DOHH2 (cell line): Measurements from ENCODE around the gene RALGDS.

Experiments
- H3F3A ChIP-seq: fragments of 200-600 bp; sonication (generic), shearing (Covaris generic); 2 replicates; pipeline ENCODE4 v1.6.0; 2016; ENCODE audit warnings: antibody characterized with exemption, mild to moderate bottlenecking; ENCODE audit not compliant: control insufficient read depth, insufficient read depth
- H3K27ac ChIP-seq: fragments of 200-600 bp; sonication (generic); 2 replicates; pipeline ENCODE4 v1.5.1; 2014; ENCODE audit warnings: low read depth, mild to moderate bottlenecking, low read length, moderate library complexity
- H3K27me3 ChIP-seq: fragments of 200-600 bp; sonication (generic); 2 replicates; pipeline ENCODE4 v1.6.1; 2014; ENCODE audit warnings: mild to moderate bottlenecking, low read length, mixed read lengths; ENCODE audit not compliant: control insufficient read depth
- H3K36me3 ChIP-seq: fragments of 200-600 bp; sonication (generic); 2 replicates; pipeline ENCODE4 v1.6.1; 2014; ENCODE audit warnings: mild to moderate bottlenecking, low read length, moderate library complexity, mixed read lengths; ENCODE audit not compliant: control insufficient read depth
- H3K4me1 ChIP-seq: fragments of 200-600 bp; sonication (generic); 2 replicates; pipeline ENCODE4 v1.6.1; 2014; ENCODE audit warnings: mild to moderate bottlenecking, low read length, mixed read lengths; ENCODE audit not compliant: control insufficient read depth
- H3K4me2 ChIP-seq: fragments of 200-600 bp; sonication (generic); 2 replicates; pipeline ENCODE4 v1.6.0; 2014; ENCODE audit warnings: mild to moderate bottlenecking, low read length, moderate library complexity
- H3K4me3 ChIP-seq: fragments of 200-600 bp; sonication (generic); 2 replicates; pipeline ENCODE4 v1.5.1; 2014; ENCODE audit warnings: mild to moderate bottlenecking, low read length, mixed read lengths
- H3K79me2 ChIP-seq: fragments of 200-600 bp; sonication (generic); 2 replicates; pipeline ENCODE4 v1.6.1; 2014; ENCODE audit warnings: mild to moderate bottlenecking, low read length, mixed read lengths; ENCODE audit not compliant: control insufficient read depth
- H3K9me2 ChIP-seq: fragments of 200-600 bp; sonication (generic); replicated peaks from 2 replicates; pipeline ENCODE4 v1.6.1; 2014; ENCODE audit warnings: mild to moderate bottlenecking, low read length, mixed read lengths; ENCODE audit not compliant: control insufficient read depth
- H3K9me3 ChIP-seq: fragments of 200-600 bp; sonication (generic); 2 replicates; pipeline ENCODE4 v1.6.1; 2014; ENCODE audit warnings: antibody characterized with exemption, low read length, mixed read lengths; ENCODE audit not compliant: control insufficient read depth, insufficient read depth
- H4K20me1 ChIP-seq: fragments of 200-600 bp; sonication (generic); 2 replicates; pipeline ENCODE4 v1.6.0; 2014; ENCODE audit warnings: low read depth, mild to moderate bottlenecking, antibody characterized with exemption, low read length, moderate library complexity; ENCODE audit not compliant: control insufficient read depth, insufficient read depth
- CTCF ChIP-seq: fragments of 200-600 bp; sonication (generic); IDR thresholded peaks from one replicate; pipeline ENCODE4 v1.5.1; 2014; ENCODE audit warnings: antibody characterized with exemption, mild to moderate bottlenecking, low read depth, low read length; ENCODE audit not compliant: poor library complexity, severe bottlenecking
- EZH2phosphoT487 ChIP-seq: fragments of 200-600 bp; sonication (generic); IDR thresholded peaks from 2 replicates; pipeline ENCODE4 v1.6.1; 2017; ENCODE audit warnings: borderline replicate concordance, mild to moderate bottlenecking, antibody characterized with exemption, low read length, moderate library complexity, mixed read lengths

Gene RALGDS

GRCh38 chr9:133118568-133118967, 2.5 kb downstream of the RALGDS start:
- Histone ChIP-seq H3K4me1 (peaks cover 32% of the 10 kb centered on the region), H3K27me3 (no peaks in the 10 kb centered on the region), H3K4me3 (no peak overlapping the region), H3K9me3 (no peaks in the 10 kb centered on the region), H4K20me1 (peaks cover 26% of the 10 kb centered on the region), H3K27ac (no peak overlapping the region), H3K9me2 (no peaks in the 10 kb centered on the region), H3K79me2 (peaks cover 44% of the 10 kb centered on the region), H3K4me2 (no peak overlapping the region), H3K36me3 (no peaks in the 10 kb centered on the region), H3F3A (peaks cover 7% of the 10 kb centered on the region; the same call in 1 of the 2 replicates)
- TF ChIP-seq EZH2phosphoT487 (no peak), CTCF (no peak)

GRCh38 chr9:133118179-133118520, 2.9 kb downstream of the RALGDS start:
- H3K27ac ChIP-seq = no peak overlapping the region
- H4K20me1 ChIP-seq = peaks cover 26% of the 10 kb centered on the region

GRCh38 chr9:133117271-133118178, 3.5 kb downstream of the RALGDS start:
- H3F3A ChIP-seq = peaks cover 5% of the 10 kb centered on the region; the same call in 1 of the 2 replicates

More at GRCh38 chr9:133118179-133118520, 2.9 kb downstream of the RALGDS start:
- TF ChIP-seq CTCF (no peak), EZH2phosphoT487 (no peak)
- no peak overlapping the region for H3K4me3 ChIP-seq
- peaks cover 32% of the 10 kb centered on the region for H3K4me1 ChIP-seq
- H3K9me3 ChIP-seq = no peaks in the 10 kb centered on the region
- no peaks in the 10 kb centered on the region for H3K27me3 ChIP-seq
- no peaks in the 10 kb centered on the region for H3K36me3 ChIP-seq
- no peak overlapping the region for H3K4me2 ChIP-seq
- H3K9me2 ChIP-seq = no peaks in the 10 kb centered on the region
- peaks cover 7% of the 10 kb centered on the region; the same call in 1 of the 2 replicates for H3F3A ChIP-seq
- peaks cover 44% of the 10 kb centered on the region for H3K79me2 ChIP-seq

More at GRCh38 chr9:133117271-133118178, 3.5 kb downstream of the RALGDS start:
- Histone ChIP-seq H3K9me3 (no peaks in the 10 kb centered on the region), H3K27ac (no peak overlapping the region), H3K9me2 (no peaks in the 10 kb centered on the region), H4K20me1 (peaks cover 26% of the 10 kb centered on the region), H3K4me3 (no peak overlapping the region), H3K79me2 (peaks cover 44% of the 10 kb centered on the region), H3K36me3 (no peaks in the 10 kb centered on the region), H3K27me3 (no peaks in the 10 kb centered on the region), H3K4me2 (no peak overlapping the region), H3K4me1 (peaks cover 36% of the 10 kb centered on the region)
- TF ChIP-seq CTCF (no peak), EZH2phosphoT487 (no peak)
